ENCODE results near the gene USP24. TPM values are rescaled to one million over a fixed set of nuclear protein-coding genes. Genes with fewer than 3 reads are reported as not detected.

USP24 gene, protein sequence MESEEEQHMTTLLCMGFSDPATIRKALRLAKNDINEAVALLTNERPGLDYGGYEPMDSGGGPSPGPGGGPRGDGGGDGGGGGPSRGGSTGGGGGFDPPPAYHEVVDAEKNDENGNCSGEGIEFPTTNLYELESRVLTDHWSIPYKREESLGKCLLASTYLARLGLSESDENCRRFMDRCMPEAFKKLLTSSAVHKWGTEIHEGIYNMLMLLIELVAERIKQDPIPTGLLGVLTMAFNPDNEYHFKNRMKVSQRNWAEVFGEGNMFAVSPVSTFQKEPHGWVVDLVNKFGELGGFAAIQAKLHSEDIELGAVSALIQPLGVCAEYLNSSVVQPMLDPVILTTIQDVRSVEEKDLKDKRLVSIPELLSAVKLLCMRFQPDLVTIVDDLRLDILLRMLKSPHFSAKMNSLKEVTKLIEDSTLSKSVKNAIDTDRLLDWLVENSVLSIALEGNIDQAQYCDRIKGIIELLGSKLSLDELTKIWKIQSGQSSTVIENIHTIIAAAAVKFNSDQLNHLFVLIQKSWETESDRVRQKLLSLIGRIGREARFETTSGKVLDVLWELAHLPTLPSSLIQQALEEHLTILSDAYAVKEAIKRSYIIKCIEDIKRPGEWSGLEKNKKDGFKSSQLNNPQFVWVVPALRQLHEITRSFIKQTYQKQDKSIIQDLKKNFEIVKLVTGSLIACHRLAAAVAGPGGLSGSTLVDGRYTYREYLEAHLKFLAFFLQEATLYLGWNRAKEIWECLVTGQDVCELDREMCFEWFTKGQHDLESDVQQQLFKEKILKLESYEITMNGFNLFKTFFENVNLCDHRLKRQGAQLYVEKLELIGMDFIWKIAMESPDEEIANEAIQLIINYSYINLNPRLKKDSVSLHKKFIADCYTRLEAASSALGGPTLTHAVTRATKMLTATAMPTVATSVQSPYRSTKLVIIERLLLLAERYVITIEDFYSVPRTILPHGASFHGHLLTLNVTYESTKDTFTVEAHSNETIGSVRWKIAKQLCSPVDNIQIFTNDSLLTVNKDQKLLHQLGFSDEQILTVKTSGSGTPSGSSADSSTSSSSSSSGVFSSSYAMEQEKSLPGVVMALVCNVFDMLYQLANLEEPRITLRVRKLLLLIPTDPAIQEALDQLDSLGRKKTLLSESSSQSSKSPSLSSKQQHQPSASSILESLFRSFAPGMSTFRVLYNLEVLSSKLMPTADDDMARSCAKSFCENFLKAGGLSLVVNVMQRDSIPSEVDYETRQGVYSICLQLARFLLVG (N-terminal part only)
- total RNA-seq: 44.8 and 79.9 TPM in 2 replicates

DNA sequence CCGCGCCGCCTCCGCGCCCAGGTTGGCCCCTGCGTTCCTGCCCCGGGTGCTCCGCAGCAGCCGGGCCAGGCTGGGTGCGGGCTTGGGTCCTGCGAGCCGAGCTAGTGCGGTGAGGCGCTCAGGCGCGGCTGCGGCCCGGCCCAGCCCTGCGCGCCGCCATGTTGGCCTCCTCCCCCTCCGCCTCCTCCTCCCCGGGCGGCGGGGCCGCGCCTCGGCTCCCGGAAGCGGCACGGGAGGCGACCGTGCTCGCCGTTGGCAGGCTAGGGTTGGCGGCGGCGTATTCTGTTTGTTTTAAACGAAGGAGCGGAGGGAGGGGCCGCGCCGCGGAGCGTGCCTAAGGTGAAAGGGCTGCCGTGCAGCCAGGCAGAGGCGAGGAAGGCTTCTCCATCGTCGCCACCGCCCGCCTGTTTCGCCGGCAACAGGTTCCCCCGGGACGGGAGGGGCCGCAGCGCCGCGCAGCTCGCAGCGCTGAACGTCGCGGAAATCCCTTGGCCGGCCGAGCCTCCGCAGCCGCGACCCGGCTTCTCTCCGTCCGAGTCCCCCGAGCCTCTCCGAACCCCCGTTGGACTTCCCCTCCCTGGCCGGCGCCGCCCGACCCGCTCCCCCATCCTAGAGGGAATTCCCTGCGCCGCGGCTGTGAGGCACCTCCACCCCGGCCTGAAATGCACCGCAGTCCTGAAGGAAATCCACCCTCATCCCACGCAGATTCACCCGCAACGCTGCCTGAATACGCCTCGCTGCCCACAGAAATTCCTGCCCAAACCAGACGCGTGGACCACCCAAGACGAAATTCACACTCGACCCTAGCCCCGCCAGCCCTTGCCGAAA, at the start of gene USP24:
TSS of gene USP24 (minus strand) at position 171 of the 828 bp plus-strand sequence. CDS start 251 bp downstream, outside the sequence.
- peak; percentile 27 for DNase-seq (ENCODE audit: low read depth)

DNA sequence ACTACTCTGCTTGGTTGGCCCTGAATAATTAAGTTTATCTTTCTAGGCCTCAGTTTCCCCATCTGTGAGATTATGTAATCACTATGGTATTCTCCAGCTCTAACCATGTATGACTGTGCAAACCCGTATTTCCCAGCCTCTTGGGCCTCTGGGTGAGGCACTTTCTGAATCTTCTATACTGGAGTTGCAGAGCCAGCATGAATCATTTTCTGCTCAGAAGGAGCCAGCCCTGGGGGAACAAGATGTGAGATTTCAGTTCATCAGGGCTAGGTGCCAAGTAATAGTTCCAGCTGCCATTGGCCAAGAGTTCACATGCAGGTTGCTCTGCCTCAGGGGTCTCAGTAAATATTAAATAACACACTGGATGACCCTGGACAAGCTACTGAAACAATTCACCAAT, 47.7 kb upstream of the USP24 start:
- peak; percentile 91 for DNase-seq (ENCODE audit: low read depth)

GRCh38 chr1:55259911-55260609, 44.9 kb upstream of the USP24 start:
- DNase-seq (ENCODE audit: low read depth): no peak

GRCh38 chr1:55257958-55258357, 42.8 kb upstream of the USP24 start:
- no peak for DNase-seq (ENCODE audit: low read depth)

GRCh38 chr1:55255901-55256300, 40.7 kb upstream of the USP24 start:
- no peak for DNase-seq (ENCODE audit: low read depth)

GRCh38 chr1:55252942-55253589, 37.9 kb upstream of the USP24 start:
- DNase-seq (ENCODE audit: low read depth): no peak

DNA sequence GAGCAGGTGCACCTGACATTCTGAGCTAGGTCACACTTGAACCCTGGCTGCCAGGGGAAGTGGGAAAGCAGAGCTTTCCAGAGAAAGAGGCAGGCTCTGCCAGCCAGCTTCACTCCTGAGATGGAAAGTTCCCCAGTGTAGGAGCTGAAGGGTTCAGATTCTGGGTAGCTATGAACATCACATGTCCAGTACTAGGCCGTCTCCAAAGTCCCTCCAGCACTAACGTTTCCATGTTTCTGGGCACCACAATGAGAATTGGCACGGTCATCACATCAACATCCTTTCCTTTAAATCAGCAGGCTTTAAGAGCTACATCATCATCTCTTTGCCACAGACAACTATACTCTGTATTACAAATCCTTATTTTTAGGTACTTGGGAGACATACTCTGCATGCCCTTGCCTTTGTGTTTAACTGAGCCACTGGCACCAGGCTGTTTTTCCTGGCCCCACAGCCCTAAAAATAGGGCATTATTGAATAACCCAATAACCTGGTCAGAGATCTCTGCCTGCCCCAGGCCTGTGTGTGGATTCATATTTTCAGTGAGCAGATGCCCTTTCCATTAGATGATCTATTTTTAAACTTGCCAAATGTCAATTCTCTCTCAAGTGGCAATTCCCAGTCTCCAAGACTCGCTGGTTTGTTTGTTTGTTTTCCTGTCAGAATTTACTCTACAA, 35.4 kb upstream of the USP24 start:
- DNase-seq (ENCODE audit: low read depth): no peak

- DNase-seq (ENCODE audit: low read depth): no peak
Measured at GRCh38 chr1:55249646-55250398, 34.7 kb upstream of the USP24 start.

GRCh38 chr1:55246896-55247295, 31.7 kb upstream of the USP24 start:
- no peak for DNase-seq (ENCODE audit: low read depth)

DNA sequence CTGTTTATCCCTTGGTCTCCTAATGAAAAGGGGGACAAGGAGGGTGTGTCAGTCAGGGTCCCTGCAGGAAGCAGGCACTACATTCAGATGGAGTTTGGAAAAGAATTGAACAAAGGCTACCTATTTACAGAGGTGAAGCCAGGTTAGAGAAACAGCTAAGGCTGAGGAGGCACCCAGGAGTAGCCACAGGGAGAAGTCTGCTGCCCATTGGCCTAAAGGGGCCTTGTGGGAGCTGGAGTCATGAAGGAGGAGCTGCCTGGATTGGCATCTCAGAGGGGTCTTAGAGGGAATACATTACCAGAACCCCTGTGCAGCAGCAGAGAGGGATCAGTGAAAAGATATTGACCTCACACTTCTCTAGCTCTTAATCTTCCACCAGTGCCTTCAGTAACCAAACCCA, 31.2 kb upstream of the USP24 start:
- DNase-seq (ENCODE audit: low read depth): no peak

GRCh38 chr1:55245781-55246180, 30.6 kb upstream of the USP24 start:
- peak; percentile 57 for DNase-seq (ENCODE audit: low read depth)

- DNase-seq (ENCODE audit: low read depth): peak; percentile 70
Measured at GRCh38 chr1:55244476-55245099, 29.4 kb upstream of the USP24 start.

GRCh38 chr1:55243655-55244054, 28.5 kb upstream of the USP24 start:
- no peak for DNase-seq (ENCODE audit: low read depth)

DNA sequence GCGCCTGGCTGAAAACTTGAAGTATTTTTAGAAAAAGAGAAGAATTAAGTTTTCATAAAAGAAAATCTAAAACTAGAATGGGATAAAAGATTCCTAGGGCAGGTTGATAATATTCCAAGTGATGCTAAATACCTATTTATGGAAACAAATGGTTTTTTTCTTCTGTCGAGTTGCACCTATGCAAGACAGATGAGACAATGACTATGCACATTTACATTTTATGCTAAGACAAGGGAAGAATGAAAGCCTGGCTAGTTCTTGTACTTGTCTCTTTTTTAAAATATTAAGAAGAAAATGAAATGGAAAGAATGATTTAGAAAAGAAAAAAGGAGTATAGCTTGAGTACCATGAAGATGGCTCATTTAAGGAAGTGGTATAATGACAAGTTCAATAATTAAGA, 24.4 kb upstream of the USP24 start:
- DNase-seq (ENCODE audit: low read depth): no peak

DNA sequence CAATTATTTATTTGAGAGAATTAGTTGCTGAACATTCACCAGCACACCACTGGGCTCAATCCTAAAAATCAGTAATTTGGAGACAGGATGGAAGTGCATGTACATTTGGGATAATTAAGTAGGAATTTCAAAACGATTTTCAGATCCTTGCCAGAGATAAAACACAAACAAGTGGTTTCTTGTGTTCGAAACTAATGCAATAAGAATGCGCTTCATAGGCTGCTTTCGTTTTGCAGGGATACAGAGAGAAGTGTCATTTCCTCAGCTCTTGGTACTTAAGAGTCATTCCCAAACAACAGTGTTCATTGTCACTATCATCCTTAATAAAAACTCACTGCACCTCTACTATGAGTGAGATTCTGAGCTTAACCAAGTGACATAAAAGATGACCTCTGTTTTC, 20.6 kb upstream of the USP24 start:
- peak; percentile 82 for DNase-seq (ENCODE audit: low read depth)

DNA sequence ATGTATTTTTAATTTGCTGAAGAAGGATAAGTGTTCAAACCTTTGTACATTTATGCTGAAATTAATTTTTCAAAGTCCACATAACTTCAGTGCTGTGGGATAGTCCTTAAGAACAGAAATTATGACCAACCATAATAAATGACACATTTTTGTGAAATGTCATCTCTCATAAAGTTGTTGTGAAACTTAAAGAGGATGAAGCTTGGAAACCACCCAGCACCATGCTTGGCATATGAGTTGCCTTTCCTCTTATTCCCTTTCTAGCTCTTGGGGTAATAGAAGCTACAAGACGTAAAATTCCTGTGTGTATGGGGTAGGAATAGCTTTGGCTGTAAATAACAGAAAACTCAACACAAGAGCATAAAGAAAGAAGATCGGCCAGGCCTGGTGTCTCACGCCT, 18.9 kb upstream of the USP24 start:
- no peak for DNase-seq (ENCODE audit: low read depth)

GRCh38 chr1:55233145-55233777, 18.1 kb upstream of the USP24 start:
- DNase-seq (ENCODE audit: low read depth): peak; percentile 69
